GM12891 (cell line): Measurements from ENCODE around the gene UBAP1L.
"Not testable (repeated sequence)": the region's sequence is repeated elsewhere in the genome, so short reads cannot be mapped to it uniquely, and the experiment has no call there.

Experiments used
- DNase-seq: peaks from one replicate; pipeline ENCODE4 v3.0.0; 2011; ENCODE audit warnings: low spot score; ENCODE audit not compliant: insufficient read length
- FAIRE-seq: peaks from 2 replicates; lab custom pipeline; 2011; peaks lifted over from hg19 to GRCh38; lab: Jason Lieb, UNC
- PAX5 ChIP-seq: IDR thresholded peaks from 2 replicates; pipeline ENCODE4 v1.6.1; 2011; ENCODE audit warnings: low read length, moderate library complexity, mild to moderate bottlenecking; ENCODE audit not compliant: insufficient read depth, severe bottlenecking
- POLR2A ChIP-seq: IDR thresholded peaks from 2 replicates; pipeline ENCODE4 v1.6.1; 2011; ENCODE audit warnings: low read depth, low read length, control low read depth
- POLR2AphosphoS5 ChIP-seq: IDR thresholded peaks from 2 replicates; pipeline ENCODE4 v1.6.1; 2011; ENCODE audit warnings: low read depth, low read length, control low read depth
- POU2F2 ChIP-seq: IDR thresholded peaks from 2 replicates; pipeline ENCODE4 v1.6.1; 2011; ENCODE audit warnings: low read depth, mild to moderate bottlenecking, control low read depth, low read length, moderate library complexity
- SPI1 ChIP-seq: IDR thresholded peaks from 2 replicates; pipeline ENCODE4 v1.6.1; 2011; ENCODE audit warnings: low read depth, low read length, control low read depth
- TAF1 ChIP-seq: IDR thresholded peaks from 2 replicates; pipeline ENCODE4 v1.6.1; 2011; ENCODE audit warnings: low read depth, low read length, control low read depth

UBAP1L gene

GRCh38 chr15:65076486-65077290, 38.3 kb downstream of the UBAP1L start, which contains the start of gene KBTBD13:
KBTBD13 (plus strand) TSS chr15:65076746; CDS start chr15:65076816, 70 bp downstream.
- FAIRE-seq, result no peak
- TF ChIP-seq PAX5 (no peak), POU2F2 (no peak), POLR2AphosphoS5 (no peak), SPI1 (no peak)
- no peak for DNase-seq

- DNase-seq, FAIRE-seq: not testable (repeated sequence)
These were observed 39.2 kb downstream of the UBAP1L start for GRCh38 chr15:65075607-65076395.

- FAIRE-seq, DNase-seq: not testable (repeated sequence)
These were observed 40.1 kb downstream of the UBAP1L start for GRCh38 chr15:65074946-65075345.

- FAIRE-seq (no peak), DNase-seq (no peak)
- no peak for TF ChIP-seq POLR2AphosphoS5
- TF ChIP-seq TAF1, result no peak
- TF ChIP-seq POLR2A, result no peak
- TF ChIP-seq SPI1, result no peak
- TF ChIP-seq POU2F2, result no peak
- no peak for TF ChIP-seq PAX5
These were observed 42.4 kb downstream of the UBAP1L start for GRCh38 chr15:65072617-65073016.

GRCh38 chr15:65072027-65072426, 43.0 kb downstream of the UBAP1L start:
- no peak for DNase-seq
- FAIRE-seq, result no peak
- TF ChIP-seq TAF1 (no peak), PAX5 (no peak), POLR2AphosphoS5 (no peak), SPI1 (no peak), POU2F2 (no peak), POLR2A (no peak)

- FAIRE-seq (no peak), DNase-seq (no peak)
- TF ChIP-seq POLR2AphosphoS5 (no peak), TAF1 (no peak), POLR2A (no peak)
These were observed 43.6 kb downstream of the UBAP1L start for GRCh38 chr15:65071381-65071811.

GRCh38 chr15:65069779-65070546, 45.0 kb downstream of the UBAP1L start:
- DNase-seq (no peak), FAIRE-seq (no peak)
- TF ChIP-seq PAX5 (no peak), POLR2A (no peak), SPI1 (no peak), POU2F2 (no peak), TAF1 (no peak), POLR2AphosphoS5 (no peak)

GRCh38 chr15:65069179-65069578, 45.8 kb downstream of the UBAP1L start:
- DNase-seq (no peak), FAIRE-seq (no peak)
- TF ChIP-seq POLR2AphosphoS5 (no peak), TAF1 (no peak), POLR2A (no peak), POU2F2 (no peak), PAX5 (no peak), SPI1 (no peak)

- TF ChIP-seq POU2F2 (no peak), POLR2A (no peak), SPI1 (no peak), POLR2AphosphoS5 (no peak), TAF1 (no peak), PAX5 (no peak)
These were observed 46.6 kb downstream of the UBAP1L start for GRCh38 chr15:65068403-65068788.

GRCh38 chr15:65067645-65068402, 47.2 kb downstream of the UBAP1L start, which contains the start of gene RASL12:
RASL12 (minus strand) TSS chr15:65067991; CDS start chr15:65067835, 156 bp downstream.
- TF ChIP-seq POLR2A (no peak), POLR2AphosphoS5 (no peak), TAF1 (no peak), POU2F2 (no peak), PAX5 (no peak), SPI1 (no peak)
- FAIRE-seq, result no peak
- DNase-seq, result no peak

More at GRCh38 chr15:65068403-65068788, 46.6 kb downstream of the UBAP1L start:
- DNase-seq, result no peak
- no peak for FAIRE-seq
